HCT116 (cell line): ENCODE data around the gene PRDM11. TPM values are rescaled to one million over a fixed set of nuclear protein-coding genes. Genes with fewer than 3 reads are reported as not detected.

Experiments
- ATAC-seq: fragments of 200-7000 bp; cut with Tn5 transposase; 2 replicates; pipeline ENCODE4 v1.9.1; 2020; ENCODE audit warnings: mild to moderate bottlenecking, moderate library complexity
- BruUV-seq: library from RNA; stranded (reverse); fragments of 400-500 nt; replicated peaks from 2 replicates; lab custom pipeline; 2021; lab: Mats Ljungman, UMichigan
- CTCF ChIA-PET: fragments of 300-600 bp; sonication (Branson Sonifier 250); formaldehyde crosslinking; loops from one replicate; lab custom pipeline; 2021; ENCODE audit warnings: antibody characterized with exemption; lab: Charles Lee
- POLR2A ChIA-PET: fragments of 300-600, 350-600 bp; sonication (Branson Sonifier 250); formaldehyde crosslinking; loops from one replicate; lab custom pipeline; 2021; ENCODE audit warnings: antibody characterized with exemption; lab: Charles Lee
- RAD21 ChIA-PET, 2 experiments: fragments of 300-600 bp; sonication (Branson Sonifier 250); formaldehyde crosslinking; loops; one replicate each; lab custom pipeline; 2023; ENCODE audit warnings: low total read pairs in 2 of 2; ENCODE audit not compliant: uncharacterized antibody in 2 of 2, unreplicated experiment in 2 of 2, low non-redundant PET in 1 of 2; lab: Charles Lee
- DNase-seq: peaks from one replicate; pipeline ENCODE4 v3.0.0-alpha.2; 2010; ENCODE audit warnings: low read depth, low spot score
- H2AFZ ChIP-seq: fragments of 200-600 bp; shearing (Covaris generic), sonication (generic); 2 replicates; pipeline ENCODE4 v1.6.1; 2017; ENCODE audit warnings: low read depth, mixed run types, mixed read lengths, antibody characterized with exemption, low read length; ENCODE audit not compliant: poor library complexity, severe bottlenecking
- H3K27ac ChIP-seq: 2 replicates; pipeline ENCODE4 v1.5.1; 2012; ENCODE audit warnings: low read depth, low read length
- H3K27me3 ChIP-seq: fragments of 200-600 bp; sonication (generic); 2 replicates; pipeline ENCODE4 v1.6.1; 2016; ENCODE audit warnings: mixed run types, low read length, mixed read lengths; ENCODE audit not compliant: insufficient read depth
- H3K36me3 ChIP-seq, 2 experiments: fragments of 200-500 bp in 1 of 2; fragments of 200-600 bp in 1 of 2; sonication (Bioruptor generic) in 1 of 2; sonication (generic) in 1 of 2; 2 replicates each; pipeline versions ENCODE4 v1.5.1 to v1.6.1; 2014 to 2016; ENCODE audit warnings: low read length in 2 of 2, inconsistent platforms in 1 of 2, mixed read lengths in 1 of 2, mixed run types in 1 of 2; ENCODE audit not compliant: insufficient read depth in 2 of 2, control insufficient read depth in 1 of 2
- H3K4me1 ChIP-seq, 2 experiments: fragments of 200-600 bp in 1 of 2; sonication (generic) in 1 of 2; 2 replicates each; pipeline versions ENCODE4 v1.5.1 to v1.6.1; 2012 to 2017; ENCODE audit warnings: low read length in 2 of 2, inconsistent platforms in 1 of 2, mild to moderate bottlenecking in 1 of 2, mixed read lengths in 1 of 2, mixed run types in 1 of 2, moderate library complexity in 1 of 2; ENCODE audit not compliant: insufficient read depth in 2 of 2, control insufficient read depth in 1 of 2
- H3K4me2 ChIP-seq: fragments of 200-600 bp; sonication (generic); 2 replicates; pipeline ENCODE4 v1.6.1; 2017; ENCODE audit warnings: mixed run types, low read length, mixed read lengths
- H3K4me3 ChIP-seq, 2 experiments: fragments of 200-600 bp in 1 of 2; sonication (generic) in 1 of 2; replicated peaks in 1 of 2; 2 replicates each; pipeline ENCODE4 v1.5.1; 2011 to 2016; ENCODE audit warnings: low read length in 2 of 2, control low read depth in 1 of 2, low read depth in 1 of 2, mild to moderate bottlenecking in 1 of 2, mixed read lengths in 1 of 2, mixed run types in 1 of 2
- H3K79me2 ChIP-seq: fragments of 200-600 bp; sonication (generic); 2 replicates; pipeline ENCODE4 v1.6.1; 2017; ENCODE audit warnings: mild to moderate bottlenecking, mixed run types, low read length, moderate library complexity, mixed read lengths; ENCODE audit not compliant: insufficient read depth
- H3K9ac ChIP-seq: fragments of 200-600 bp; sonication (generic); 2 replicates; pipeline ENCODE4 v1.6.1; 2016; ENCODE audit warnings: low read length, mixed read lengths
- H3K9me2 ChIP-seq: fragments of 200-600 bp; sonication (generic), shearing (Covaris generic); 2 replicates; pipeline ENCODE4 v1.6.1; 2017; ENCODE audit warnings: mixed run types, mild to moderate bottlenecking, moderate library complexity; ENCODE audit not compliant: insufficient read depth
- H3K9me3 ChIP-seq, 2 experiments: fragments of 200-500 bp in 1 of 2; fragments of 200-600 bp in 1 of 2; sonication (Bioruptor generic) in 1 of 2; sonication (generic) in 1 of 2; 2 replicates each; pipeline ENCODE4 v1.6.1; 2014 to 2017; ENCODE audit warnings: low read length in 2 of 2, mixed read lengths in 2 of 2, inconsistent platforms in 1 of 2, low read depth in 1 of 2, mild to moderate bottlenecking in 1 of 2, mixed run types in 1 of 2, moderate library complexity in 1 of 2; ENCODE audit not compliant: control insufficient read depth in 1 of 2, insufficient read depth in 1 of 2
- H4K20me1 ChIP-seq: fragments of 200-600 bp; sonication (generic), shearing (Covaris generic); 2 replicates; pipeline ENCODE4 v1.6.1; 2017; ENCODE audit warnings: mixed run types, mild to moderate bottlenecking, moderate library complexity; ENCODE audit not compliant: insufficient read depth
- CBX3 ChIP-seq: IDR thresholded peaks from 2 replicates; pipeline ENCODE4 v1.6.1; 2012; ENCODE audit warnings: low read depth
- CEBPB ChIP-seq: IDR thresholded peaks from 2 replicates; pipeline ENCODE4 v1.6.1; 2012; ENCODE audit warnings: low read depth
- EGR1 ChIP-seq: IDR thresholded peaks from 2 replicates; pipeline ENCODE4 v1.6.1; 2012; ENCODE audit warnings: low read depth
- EZH2phosphoT487 ChIP-seq: fragments of 200-600 bp; IDR thresholded peaks from 2 replicates; pipeline ENCODE4 v1.6.1; 2018; ENCODE audit warnings: antibody characterized with exemption, borderline replicate concordance
- FOSL1 ChIP-seq: IDR thresholded peaks from 2 replicates; pipeline ENCODE4 v1.6.1; 2012; ENCODE audit warnings: low read depth
- POLR2A ChIP-seq: IDR thresholded peaks from 2 replicates; pipeline ENCODE4 v1.7.0; 2011; ENCODE audit warnings: borderline replicate concordance; ENCODE audit not compliant: insufficient read depth, insufficient read length; ENCODE audit errors: extremely low read depth
- RAD21 ChIP-seq: IDR thresholded peaks from 2 replicates; pipeline ENCODE4 v1.6.1; 2012; ENCODE audit warnings: low read depth, mild to moderate bottlenecking
- REST ChIP-seq: IDR thresholded peaks from 2 replicates; pipeline ENCODE4 v1.6.1; 2012; ENCODE audit warnings: low read depth
- SIN3A ChIP-seq: IDR thresholded peaks from 2 replicates; pipeline ENCODE4 v1.6.1; 2012; ENCODE audit warnings: low read depth
- SP1 ChIP-seq: IDR thresholded peaks from 2 replicates; pipeline ENCODE4 v1.6.1; 2012; ENCODE audit warnings: low read depth
- SRF ChIP-seq: IDR thresholded peaks from 2 replicates; pipeline ENCODE4 v1.6.1; 2012; ENCODE audit warnings: low read depth
- TCF7L2 ChIP-seq: IDR thresholded peaks from 2 replicates; pipeline ENCODE4 v1.7.0; 2011; ENCODE audit warnings: borderline replicate concordance, inconsistent platforms; ENCODE audit not compliant: insufficient read depth, insufficient read length; ENCODE audit errors: extremely low read depth
- YY1 ChIP-seq: IDR thresholded peaks from 2 replicates; pipeline ENCODE4 v1.6.1; 2011; ENCODE audit warnings: low read length, low read depth, moderate library complexity, mild to moderate bottlenecking; ENCODE audit not compliant: insufficient replicate concordance; ENCODE audit errors: extremely low read depth
- ZBTB33 ChIP-seq: IDR thresholded peaks from 2 replicates; pipeline ENCODE4 v1.6.1; 2011; ENCODE audit warnings: mild to moderate bottlenecking, low read length, moderate library complexity; ENCODE audit not compliant: insufficient replicate concordance; ENCODE audit errors: extremely low read depth
- ZFX ChIP-seq: fragments of 450-650 bp; IDR thresholded peaks from 2 replicates; pipeline ENCODE4 v1.6.1; 2017
- ZNF274 ChIP-seq: fragments of 200-500 bp; sonication (Bioruptor generic); IDR thresholded peaks from 2 replicates; pipeline ENCODE4 v1.6.1; 2014; ENCODE audit warnings: mild to moderate bottlenecking, low read depth, low read length, inconsistent platforms
- intact Hi-C: fragments of 100-400 bp; cut with micrococcal nuclease; formaldehyde crosslinking; loops from 2 replicates; pipeline ENCODE4 v1.10.0; 2022
- total RNA-seq: library from RNA; stranded (reverse); gene quantifications from one replicate; pipeline ENCODE4 v1.2.1, GENCODE V29; 2021; ENCODE audit not compliant: unreplicated experiment
- TF ChIP-seq, protein P1 (sequence below), 3 experiments: fragments of 200-600 bp in 1 of 3; sonication (generic) in 1 of 3; IDR thresholded peaks in 2 of 3; conservative IDR thresholded peaks in 1 of 3; 2 replicates each; pipeline ENCODE4 v1.5.1; 2012 to 2017; ENCODE audit warnings: low read depth in 2 of 3, low read length in 2 of 3, antibody characterized with exemption in 1 of 3, borderline replicate concordance in 1 of 3, control low read depth in 1 of 3, mild to moderate bottlenecking in 1 of 3, mixed read lengths in 1 of 3, mixed run types in 1 of 3, moderate library complexity in 1 of 3; ENCODE audit not compliant: insufficient read depth in 1 of 3
- TF ChIP-seq, protein P2 (sequence below): IDR thresholded peaks from 2 replicates; pipeline ENCODE4 v1.6.1; 2012

Gene PRDM11
- total RNA-seq, 1 experiment from 2014 or later, result 9.3 TPM

GRCh38 chr11:45142241-45143055 lies 4.0 kb upstream of the PRDM11 start:
- H3K4me2 ChIP-seq, result no peak overlapping the region
- POLR2A ChIA-PET, result interaction anchor here (1.1 kb wide), 1 partner anchor 9 kb away, joined by 3 read pairs; no protein-coding TSS in a partner anchor
- RAD21 ChIA-PET, result no interaction called here
- H2AFZ ChIP-seq, result no peak overlapping the region
- H3K27ac ChIP-seq, result no peak overlapping the region
- no peak overlapping the region for H3K9ac ChIP-seq
- DNase-seq (no peak), ATAC-seq (no peak)
- no peaks in the 10 kb centered on the region for H3K9me3 ChIP-seq
- H3K4me1 ChIP-seq, result peaks cover 3 to 6% of the 10 kb centered on the region in 2 experiments; a peak in 2 of 4 replicates
- H3K9me2 ChIP-seq, result no peaks in the 10 kb centered on the region
- peaks cover 1% of the 10 kb centered on the region; the same call in 1 of the 2 replicates for H3K79me2 ChIP-seq
- no peaks in the 10 kb centered on the region for H3K36me3 ChIP-seq
- CTCF ChIA-PET, result interaction anchor here (0.8 kb wide), 1 partner anchor 32 kb away, joined by 3 read pairs; no protein-coding TSS in a partner anchor
- intact Hi-C loops, result no loop called here
- BruUV-seq, result no TSS peak
- no peak overlapping the region for H3K4me3 ChIP-seq
- no peaks in the 10 kb centered on the region; the same call in 1 of the 2 replicates for H3K27me3 ChIP-seq
- H4K20me1 ChIP-seq, result no peaks in the 10 kb centered on the region
- no peak for TF ChIP-seq YY1
- TF ChIP-seq, protein P1, sequence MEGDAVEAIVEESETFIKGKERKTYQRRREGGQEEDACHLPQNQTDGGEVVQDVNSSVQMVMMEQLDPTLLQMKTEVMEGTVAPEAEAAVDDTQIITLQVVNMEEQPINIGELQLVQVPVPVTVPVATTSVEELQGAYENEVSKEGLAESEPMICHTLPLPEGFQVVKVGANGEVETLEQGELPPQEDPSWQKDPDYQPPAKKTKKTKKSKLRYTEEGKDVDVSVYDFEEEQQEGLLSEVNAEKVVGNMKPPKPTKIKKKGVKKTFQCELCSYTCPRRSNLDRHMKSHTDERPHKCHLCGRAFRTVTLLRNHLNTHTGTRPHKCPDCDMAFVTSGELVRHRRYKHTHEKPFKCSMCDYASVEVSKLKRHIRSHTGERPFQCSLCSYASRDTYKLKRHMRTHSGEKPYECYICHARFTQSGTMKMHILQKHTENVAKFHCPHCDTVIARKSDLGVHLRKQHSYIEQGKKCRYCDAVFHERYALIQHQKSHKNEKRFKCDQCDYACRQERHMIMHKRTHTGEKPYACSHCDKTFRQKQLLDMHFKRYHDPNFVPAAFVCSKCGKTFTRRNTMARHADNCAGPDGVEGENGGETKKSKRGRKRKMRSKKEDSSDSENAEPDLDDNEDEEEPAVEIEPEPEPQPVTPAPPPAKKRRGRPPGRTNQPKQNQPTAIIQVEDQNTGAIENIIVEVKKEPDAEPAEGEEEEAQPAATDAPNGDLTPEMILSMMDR (IDR thresholded peaks at IDR 0.05 in 2 of 3, conservative IDR thresholded peaks at IDR 0.05 in 1 of 3; ENCODE audit: borderline replicate concordance in 1 of 3, insufficient read depth in 1 of 3, low read depth in 2 of 3, low read length in 2 of 3), result no peak
- TF ChIP-seq SIN3A, result no peak
- no peak for TF ChIP-seq FOSL1
- no peak for TF ChIP-seq SRF
- TF ChIP-seq RAD21, result no peak
- no peak for TF ChIP-seq EGR1
- no peak for TF ChIP-seq POLR2A
- no peak for TF ChIP-seq EZH2phosphoT487
- no peak for TF ChIP-seq SP1
- no peak for TF ChIP-seq CEBPB
- no peak for TF ChIP-seq REST
- TF ChIP-seq ZNF274, result no peak
- no peak for TF ChIP-seq ZFX
- TF ChIP-seq, protein P2, sequence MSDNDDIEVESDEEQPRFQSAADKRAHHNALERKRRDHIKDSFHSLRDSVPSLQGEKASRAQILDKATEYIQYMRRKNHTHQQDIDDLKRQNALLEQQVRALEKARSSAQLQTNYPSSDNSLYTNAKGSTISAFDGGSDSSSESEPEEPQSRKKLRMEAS, result no peak
- no peak for TF ChIP-seq TCF7L2
- no peak for TF ChIP-seq ZBTB33
- no peak for TF ChIP-seq CBX3
